NCI-H1436 (cell line): ENCODE results near the gene MTA3.
"Not testable (repeated sequence)": the region's sequence is repeated elsewhere in the genome, so short reads cannot be mapped to it uniquely, and the experiment has no call there.

Source experiments
- DNase-seq: peaks from one replicate; lab custom pipeline; 2025; lab: John Stamatoyannopoulos, UW

The MTA3 gene

DNA sequence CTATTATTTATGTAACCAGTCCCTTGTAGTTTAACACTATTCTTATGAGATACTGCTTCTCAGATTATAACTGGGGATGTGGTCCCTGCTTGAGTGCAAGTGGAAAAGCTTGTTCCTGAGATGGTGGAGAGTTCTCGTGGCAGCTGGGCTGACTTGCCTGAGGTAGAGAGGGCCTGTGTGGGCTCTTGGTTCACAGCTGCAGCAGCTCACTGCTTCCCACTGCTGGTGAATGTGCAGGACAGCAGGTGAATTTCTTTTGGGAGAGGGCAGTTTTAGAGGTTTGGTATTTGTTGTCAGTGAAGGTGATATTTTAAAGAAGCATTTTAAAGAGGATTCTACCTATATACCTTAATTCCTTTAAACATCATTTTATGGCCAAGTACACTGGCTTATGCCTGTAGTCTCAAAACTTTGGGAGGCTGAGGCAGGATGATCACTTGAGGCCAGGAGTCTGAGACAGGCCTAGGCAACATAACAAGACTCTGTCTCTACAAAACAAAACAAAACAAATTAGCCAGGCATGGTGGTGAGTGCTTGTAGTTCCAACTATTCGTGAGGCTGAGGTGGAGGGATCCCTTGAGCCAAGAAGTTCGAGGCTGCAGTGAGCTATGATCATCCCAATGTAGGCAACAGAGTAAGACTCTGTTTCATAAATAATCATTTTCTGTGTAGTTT, 94.8 kb downstream of the MTA3 start:
- peak; percentile 65 for DNase-seq

DNA sequence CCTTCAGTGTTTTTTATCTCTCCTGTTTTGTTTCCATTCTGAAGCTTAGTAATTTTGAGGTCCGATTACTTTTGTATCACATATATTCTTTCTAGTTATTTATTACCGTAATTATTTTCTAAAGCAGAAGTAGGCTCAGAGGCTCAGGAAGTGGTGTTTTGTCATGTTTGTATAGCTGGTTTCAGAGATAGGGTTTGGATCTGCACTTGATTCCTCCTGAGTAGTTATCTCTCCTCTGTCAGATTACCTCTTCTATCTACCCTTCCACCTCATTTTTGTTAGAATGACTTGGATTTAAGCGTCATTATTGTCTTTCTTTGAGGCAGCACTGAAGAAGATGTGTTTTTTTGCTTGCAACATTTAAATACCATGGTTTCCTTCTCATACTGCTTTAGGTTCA, 95.4 kb downstream of the MTA3 start:
- no peak for DNase-seq

- DNase-seq: no peak
These were observed 105.7 kb downstream of the MTA3 start for GRCh38 chr2:42673989-42674579.

DNA sequence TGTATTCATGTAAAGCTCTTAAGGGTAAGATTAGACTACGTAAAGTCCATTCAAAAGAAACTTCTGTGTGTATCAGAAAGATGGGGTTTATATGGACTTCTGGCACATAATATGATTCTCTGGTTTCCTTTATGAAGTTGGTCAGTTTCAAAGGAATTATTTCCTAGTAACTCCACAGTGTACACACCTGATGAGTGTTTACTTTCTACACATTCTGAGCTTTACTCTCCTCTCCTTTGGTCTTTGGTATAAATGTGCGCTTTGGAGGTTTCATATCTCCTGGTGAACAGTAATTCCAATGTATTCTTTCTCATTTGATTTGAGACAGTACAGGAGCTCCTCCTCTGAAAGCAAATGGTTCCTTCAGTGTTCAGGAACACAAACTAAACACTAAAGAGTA, 107.4 kb downstream of the MTA3 start:
- DNase-seq: no peak

DNA sequence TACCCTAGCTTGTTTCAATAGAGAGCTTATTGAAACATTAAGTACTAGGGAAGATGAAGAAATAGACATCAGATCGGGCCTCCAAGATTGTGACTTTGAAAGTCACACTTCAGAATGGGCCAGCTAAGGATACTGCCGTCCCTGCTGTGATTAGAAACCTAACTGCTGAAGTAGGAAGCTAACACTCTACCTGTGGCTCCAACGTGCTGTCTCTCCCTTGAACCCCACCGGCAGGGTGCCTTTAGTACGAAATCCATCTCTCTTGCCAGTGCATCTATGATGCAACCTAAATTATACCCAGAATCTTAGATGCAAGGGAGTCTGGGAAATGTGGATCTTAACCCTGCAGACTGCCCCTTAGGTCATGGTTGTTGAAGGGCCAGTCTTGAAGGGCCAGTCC, 116.9 kb downstream of the MTA3 start:
- no peak for DNase-seq

- DNase-seq: no peak
These were observed 124.7 kb downstream of the MTA3 start for GRCh38 chr2:42693013-42693615.

DNA sequence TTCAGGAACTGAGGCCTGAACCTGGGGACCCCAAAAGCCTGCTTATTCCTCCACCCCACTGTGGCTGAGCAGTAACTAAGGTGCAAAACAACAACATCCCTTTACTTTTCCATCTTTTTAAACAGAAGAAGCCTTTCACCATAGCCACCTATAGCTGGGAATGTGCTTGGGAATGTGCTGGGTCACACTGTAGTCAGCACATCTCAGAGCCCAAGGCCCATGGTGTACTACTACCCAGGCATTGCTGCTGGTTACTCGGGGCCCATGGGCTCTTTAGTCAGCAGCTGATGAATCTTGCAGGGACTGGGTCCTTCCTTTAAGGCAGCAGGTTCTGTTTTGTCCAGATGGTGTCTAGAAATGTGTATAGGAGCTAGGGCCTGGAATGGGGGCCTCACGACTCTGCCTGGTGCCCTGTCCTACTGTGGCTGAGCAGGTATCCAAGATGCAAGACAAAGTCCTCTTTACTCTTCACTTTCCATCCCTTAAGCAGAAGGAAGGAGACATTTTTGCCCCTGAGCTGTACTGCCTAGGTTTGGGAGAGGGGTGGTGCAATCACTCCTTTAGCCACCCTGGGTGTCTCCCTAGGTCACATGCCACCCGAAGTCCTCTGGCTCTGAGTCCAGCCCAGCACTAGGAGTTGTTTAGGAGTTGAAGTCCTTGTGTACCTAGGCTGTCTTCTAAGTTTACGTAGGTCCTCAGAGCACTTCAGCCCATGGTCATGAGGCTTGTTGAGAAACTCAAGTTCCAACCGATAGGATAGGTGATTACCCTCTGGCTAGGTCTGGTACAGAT, 125.5 kb downstream of the MTA3 start:
- no peak for DNase-seq

GRCh38 chr2:42696987-42697386, 128.6 kb downstream of the MTA3 start:
- DNase-seq: no peak

DNA sequence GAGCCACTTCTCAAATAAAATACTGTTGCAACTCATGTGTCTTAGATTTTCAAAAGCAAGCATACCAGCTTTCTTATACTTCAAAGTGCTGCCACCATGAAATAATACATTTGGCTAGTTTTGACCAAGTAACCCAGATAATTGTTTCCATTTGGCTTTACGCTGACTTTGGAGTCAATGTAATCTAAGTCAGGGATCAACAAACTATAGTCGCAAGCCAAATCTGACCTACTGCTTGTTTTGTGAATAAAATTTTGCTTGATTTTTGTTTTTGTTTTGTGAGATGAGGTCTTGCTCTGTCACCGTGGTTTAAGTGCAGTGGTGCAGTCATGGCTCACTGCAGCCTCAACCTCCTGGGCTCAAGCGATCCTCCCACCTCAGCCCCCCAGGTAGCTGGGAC, 130.5 kb downstream of the MTA3 start:
- DNase-seq: no peak

DNA sequence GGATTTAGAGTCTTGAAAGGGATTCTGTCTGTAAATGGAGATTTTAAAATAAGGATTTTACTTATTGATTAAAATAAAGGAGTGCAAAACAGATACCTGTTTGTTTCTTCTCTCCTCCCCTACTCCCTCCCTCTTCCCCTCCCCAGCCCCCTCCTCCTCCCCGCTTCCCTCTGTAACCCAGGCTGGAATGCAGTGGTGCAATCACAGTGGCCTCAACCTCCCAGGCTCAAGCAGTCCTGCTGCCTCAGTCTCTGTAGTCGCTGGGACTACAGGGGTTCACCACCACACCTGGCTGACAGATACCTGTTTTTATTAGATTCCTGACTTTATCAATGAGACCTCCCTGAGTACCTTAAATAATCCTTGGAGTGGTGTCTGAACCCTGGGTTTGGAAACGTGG, 138.4 kb downstream of the MTA3 start:
- DNase-seq: no peak

DNA sequence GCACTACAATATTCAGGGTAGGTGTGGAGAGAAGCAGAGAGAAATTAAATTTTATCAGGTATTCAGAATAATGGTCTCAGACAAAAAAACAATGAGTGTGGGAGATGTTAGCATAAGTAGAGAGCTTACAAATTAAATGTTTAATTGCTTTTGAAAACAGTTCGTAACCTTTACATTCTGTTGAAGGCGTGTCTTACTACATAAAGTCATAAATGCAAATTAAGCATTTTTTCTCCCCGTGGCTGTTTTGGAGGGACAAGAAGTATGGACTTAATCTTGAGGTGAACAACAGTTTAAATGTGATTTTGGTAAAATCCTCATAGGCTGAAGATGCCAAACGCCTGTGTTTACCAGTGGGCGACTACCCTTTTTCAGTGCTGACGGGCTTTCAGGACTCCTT, 139.7 kb downstream of the MTA3 start:
- DNase-seq: no peak

DNA sequence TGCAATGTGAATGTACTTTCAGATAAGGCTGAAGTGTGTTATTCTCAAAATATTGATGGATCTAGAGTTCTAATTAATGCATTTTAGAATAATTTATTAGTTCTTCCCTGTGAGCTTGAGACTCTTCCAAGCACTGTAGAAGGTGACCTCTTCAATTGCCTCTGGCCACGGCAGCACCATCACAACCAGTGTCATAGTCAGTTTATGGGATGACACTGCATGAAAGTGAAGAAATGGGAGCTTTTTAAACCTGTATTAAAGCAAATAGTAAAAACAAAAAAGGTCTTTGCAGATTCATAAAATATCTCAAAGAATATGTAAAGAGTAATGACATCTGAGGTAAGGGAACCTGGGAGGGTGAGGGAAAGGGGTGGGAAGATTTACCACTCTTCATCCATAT, 143.5 kb downstream of the MTA3 start:
- DNase-seq: no peak

GRCh38 chr2:42712934-42713333, 144.5 kb downstream of the MTA3 start:
- DNase-seq: no peak

DNA sequence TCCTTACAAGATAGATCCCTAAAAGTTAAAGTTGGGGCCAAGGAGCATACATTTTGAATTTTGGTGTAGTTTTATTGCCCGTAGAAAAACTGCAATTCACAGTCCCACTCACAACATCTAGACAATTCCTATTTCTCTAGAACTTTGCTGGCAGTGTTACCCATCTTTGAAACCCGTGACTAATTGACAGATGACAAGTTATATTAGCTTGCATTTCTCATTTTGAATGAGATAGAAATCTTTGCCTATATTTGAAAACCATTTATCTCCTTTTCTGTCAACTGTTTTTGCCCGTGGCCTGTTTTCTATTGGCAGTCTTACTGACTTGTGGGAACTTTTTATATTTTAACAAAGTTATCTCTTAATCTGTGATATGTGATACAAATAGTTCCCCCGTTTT, 145.5 kb downstream of the MTA3 start:
- DNase-seq: no peak

DNA sequence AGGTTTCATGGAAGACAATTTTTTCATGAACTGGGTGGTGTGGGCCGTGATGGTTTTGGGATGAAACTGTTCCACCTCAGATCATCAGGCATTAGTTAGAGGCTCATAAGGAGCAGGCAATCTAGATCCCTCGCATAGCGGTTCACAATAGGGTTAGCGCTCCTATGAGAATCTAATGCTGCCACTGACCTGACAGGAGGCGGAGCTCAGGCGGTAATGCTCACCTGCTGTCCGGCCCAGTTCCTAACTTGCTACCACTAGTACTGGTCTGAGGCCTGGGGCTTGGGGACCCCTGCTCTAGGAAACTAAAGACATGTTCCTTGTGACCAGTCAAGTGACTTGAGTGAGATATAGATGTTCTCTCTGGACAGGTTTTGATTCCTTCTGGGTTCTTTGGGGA, 146.3 kb downstream of the MTA3 start:
- DNase-seq: no peak

- no peak for DNase-seq
These were observed 153.5 kb downstream of the MTA3 start for GRCh38 chr2:42721898-42722297.

DNA sequence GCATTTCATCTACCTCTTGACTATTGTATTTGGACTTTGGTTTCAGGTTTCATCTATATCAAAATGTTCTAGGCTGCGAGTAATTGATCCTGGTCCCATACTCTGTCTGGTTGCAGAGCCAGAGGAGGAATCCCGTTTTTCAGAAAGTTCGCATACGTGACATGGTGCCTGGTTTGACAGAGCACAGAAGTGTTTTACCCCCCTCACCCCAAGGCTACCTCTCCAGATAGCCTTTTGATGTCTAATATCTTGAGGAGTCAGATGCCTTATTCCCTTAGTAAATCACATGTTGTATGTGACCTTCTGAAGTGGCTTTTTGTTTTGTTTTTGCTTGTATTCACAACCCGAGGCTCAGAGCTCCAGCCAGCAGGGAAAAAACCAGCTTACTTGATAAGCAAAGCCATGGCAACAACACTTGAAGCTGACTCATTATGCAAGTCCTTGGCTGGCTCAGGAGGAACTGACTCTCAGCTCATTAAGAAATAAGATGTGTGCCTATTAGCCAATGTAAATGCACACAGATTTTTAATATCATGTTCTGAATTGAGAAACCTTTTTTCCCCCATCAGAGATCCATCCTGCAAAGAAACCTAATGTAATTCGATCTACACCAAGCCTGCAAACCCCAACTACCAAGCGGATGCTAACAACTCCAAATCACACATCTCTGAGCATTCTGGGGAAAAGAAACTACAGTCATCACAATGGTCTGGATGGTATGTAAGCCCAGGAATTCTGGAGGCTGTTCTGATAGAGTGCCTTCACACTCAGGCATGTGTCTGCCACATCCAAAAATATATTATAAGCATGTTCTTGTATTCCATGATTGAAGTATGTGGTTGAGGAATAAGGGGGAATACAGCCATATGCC, 154.1 kb downstream of the MTA3 start:
- peak; percentile 44 for DNase-seq

DNA sequence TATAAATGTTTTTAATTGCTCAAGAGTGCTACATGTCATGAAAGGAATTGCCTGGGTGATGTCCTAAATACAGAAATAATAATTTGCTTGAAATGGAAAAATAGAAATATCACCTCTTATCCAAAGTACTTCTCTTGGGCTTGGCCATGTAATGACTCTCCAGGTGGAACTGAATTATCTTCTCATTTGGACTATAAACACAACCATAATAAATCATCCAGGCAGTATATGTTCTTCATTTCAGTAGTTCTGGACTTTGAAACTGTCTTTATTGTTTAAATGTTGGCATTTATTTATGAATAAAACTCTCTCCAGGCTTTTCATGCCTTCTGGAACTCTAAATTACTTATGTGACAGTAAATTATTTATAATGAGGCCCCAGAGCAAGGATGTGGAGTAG, 155.0 kb downstream of the MTA3 start:
- no peak for DNase-seq

- DNase-seq: no peak
These were observed 156.5 kb downstream of the MTA3 start for GRCh38 chr2:42724886-42725285.

DNA sequence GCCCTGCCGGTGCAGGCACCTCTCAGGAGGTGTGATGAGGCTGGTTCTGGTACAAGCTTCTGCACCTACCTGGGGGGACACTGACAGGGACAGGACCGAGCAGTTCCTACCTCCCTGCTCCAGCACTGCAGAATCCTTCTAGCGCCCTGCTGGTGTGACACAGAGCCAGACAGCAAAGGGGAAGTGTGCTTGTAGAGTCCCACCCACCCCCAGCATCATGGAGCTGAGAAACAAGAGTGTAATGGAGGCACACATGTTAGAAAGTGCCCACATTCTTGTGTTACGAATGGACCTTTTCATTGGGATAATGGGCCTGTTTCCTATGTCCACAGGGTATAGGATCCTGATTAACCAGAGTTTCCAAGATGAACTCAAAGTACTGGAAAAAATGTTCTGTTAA, 157.2 kb downstream of the MTA3 start:
- no peak for DNase-seq

DNA sequence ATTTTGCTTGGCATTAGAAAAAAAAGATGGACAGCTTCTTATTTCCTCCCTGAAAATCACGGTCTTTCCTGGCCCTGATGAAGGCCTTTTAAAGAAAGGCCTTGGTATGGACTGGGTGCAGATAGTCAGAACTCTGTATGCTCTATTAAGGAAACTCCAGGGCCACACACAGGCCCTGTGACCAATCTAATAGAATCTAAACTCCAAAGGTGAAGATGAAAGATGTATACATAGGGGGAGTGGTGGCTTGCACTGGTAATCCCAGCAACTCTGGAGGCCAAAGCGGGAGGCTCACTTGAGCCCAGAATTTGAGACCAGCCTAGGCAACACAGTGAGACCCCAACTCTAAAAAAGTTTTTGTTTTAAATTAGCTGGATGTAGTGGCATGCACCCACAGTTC, 158.2 kb downstream of the MTA3 start:
- DNase-seq: no peak

- DNase-seq: not testable (repeated sequence)
These were observed 162.9 kb downstream of the MTA3 start for GRCh38 chr2:42731316-42731715.
